ELR (cell line): Measurements from ENCODE around the gene UPF3A.
"Not testable (repeated sequence)": the region's sequence is repeated elsewhere in the genome, so short reads cannot be mapped to it uniquely, and the experiment has no call there.

Experiments
- DNase-seq: peaks from one replicate; pipeline ENCODE4 v3.0.0-alpha.2; 2015; ENCODE audit warnings: low read depth

Gene UPF3A, protein sequence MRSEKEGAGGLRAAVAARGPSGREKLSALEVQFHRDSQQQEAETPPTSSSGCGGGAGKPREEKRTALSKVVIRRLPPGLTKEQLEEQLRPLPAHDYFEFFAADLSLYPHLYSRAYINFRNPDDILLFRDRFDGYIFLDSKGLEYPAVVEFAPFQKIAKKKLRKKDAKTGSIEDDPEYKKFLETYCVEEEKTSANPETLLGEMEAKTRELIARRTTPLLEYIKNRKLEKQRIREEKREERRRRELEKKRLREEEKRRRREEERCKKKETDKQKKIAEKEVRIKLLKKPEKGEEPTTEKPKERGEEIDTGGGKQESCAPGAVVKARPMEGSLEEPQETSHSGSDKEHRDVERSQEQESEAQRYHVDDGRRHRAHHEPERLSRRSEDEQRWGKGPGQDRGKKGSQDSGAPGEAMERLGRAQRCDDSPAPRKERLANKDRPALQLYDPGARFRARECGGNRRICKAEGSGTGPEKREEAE

DNA sequence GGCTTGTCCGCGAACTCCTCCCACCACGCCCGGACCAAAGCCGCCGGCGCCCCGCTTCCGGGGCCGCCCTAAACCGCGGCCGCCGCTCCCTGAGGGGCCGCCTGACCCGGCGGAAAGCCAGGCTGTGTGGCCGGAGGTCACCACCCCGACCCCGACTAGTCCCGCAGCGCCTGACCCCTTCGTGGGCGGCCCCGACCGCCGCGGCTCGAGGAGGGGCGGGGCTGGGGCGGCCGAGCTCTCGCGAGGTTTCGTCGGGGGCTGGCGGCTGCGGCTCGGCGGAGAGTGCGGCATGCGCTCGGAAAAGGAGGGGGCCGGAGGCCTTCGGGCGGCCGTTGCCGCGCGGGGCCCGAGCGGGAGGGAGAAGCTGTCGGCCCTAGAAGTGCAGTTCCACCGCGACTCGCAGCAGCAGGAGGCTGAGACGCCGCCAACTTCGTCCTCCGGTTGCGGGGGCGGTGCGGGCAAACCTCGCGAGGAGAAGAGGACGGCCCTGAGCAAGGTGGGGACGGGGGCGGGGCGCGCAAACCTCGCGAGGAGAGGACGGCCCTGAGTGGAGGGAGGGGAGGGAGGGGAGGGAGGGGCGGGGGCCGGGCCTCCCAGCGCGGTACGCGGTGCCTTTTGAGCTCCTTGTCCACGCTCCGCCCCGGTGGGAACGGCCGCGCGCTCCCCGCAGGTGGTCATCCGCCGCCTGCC, at the start of gene UPF3A:
Gene UPF3A (plus strand): TSS at position 251 of the 690 bp plus-strand sequence. CDS start 39 bp downstream, at position 290.
- DNase-seq, result peak; percentile 93

GRCh38 chr13:114231886-114232285, 49.5 kb upstream of the UPF3A start:
- DNase-seq, result no peak

GRCh38 chr13:114234266-114234644, 47.1 kb upstream of the UPF3A start:
- DNase-seq, result no peak

- peak; percentile 96 for DNase-seq
Observed at GRCh38 chr13:114234645-114235421, 46.6 kb upstream of the UPF3A start, which contains the start of gene CDC16. TSS of gene CDC16 (plus strand) at chr13:114234897. CDS start at chr13:114235085, 188 bp downstream.

GRCh38 chr13:114235697-114236096, 45.7 kb upstream of the UPF3A start:
- peak; percentile 43 for DNase-seq

DNA sequence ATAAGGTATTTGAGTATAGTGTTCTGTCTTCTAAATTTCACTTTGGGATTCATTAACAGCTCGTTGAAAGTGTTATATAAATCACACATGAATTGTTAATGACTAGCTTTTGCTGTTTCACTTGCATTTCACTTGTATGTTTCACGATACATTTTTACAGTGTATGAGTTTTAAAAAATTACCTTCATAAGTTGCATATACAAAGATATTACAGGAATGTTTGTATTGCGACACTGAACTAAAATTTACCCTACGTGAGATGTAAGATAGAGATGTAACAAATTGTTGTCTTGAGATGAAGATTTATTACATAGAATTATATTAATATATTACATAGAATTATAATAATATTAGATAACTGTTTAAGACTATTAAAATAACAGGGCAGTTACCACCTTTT, 45.2 kb upstream of the UPF3A start:
- DNase-seq, result no peak

GRCh38 chr13:114237415-114238112, 43.8 kb upstream of the UPF3A start:
- DNase-seq, result no peak

- DNase-seq, result no peak
Observed at GRCh38 chr13:114241918-114242317, 39.5 kb upstream of the UPF3A start.

DNA sequence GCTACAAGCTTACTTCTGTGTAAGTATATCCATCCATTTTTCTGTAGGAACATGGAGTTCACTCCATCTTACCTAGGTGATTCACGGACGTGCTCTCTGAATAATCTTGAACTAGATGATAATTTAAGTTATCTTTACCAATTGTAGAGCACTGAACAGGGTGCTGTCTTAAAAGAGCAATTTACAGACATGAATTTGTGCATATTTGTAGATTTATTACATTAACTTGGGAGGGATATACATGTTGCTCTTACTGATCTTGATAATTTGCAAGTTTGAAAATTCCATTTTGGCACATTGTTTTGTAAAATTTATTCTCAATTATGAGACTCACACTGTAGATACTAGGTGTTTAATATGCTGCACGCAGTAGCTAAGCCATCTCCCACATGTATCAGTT, 37.4 kb upstream of the UPF3A start:
- DNase-seq, result no peak

DNA sequence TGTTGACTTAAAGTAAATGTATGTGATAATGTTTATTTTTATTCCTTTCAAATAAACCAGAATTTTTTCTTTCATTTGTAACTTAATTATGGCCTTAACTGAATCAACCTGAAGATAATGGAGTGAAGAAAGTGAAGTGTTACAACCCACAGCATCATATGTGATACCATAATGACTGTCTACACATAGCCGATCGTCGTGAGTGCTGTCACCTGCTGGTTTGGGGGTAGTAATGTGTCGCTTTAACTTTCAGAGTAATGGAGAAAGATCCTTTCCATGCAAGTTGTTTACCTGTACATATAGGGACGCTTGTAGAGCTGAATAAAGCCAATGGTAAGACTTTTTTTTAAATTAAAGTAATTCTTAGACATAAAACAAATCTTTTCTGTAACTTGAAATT, 36.8 kb upstream of the UPF3A start:
- DNase-seq, result no peak

DNA sequence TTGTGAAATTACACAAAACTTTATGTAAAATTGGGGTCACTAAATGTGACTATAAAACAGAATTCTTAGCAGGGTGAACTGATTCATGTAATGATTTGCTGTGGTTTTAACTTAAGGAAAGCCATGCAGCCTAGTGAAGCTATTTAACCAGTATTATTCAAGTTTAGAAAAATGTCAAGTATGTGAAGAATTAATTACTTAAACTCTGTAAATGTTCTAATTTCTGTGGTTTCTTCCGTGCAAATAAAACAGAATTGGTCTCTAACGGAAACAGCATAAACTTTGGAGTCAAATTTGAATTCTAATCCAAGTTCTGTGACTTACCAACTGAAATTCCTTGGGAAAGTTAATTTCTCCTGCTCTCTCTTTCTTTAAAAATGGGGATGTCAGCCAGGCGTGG, 33.4 kb upstream of the UPF3A start:
- no peak for DNase-seq

- no peak for DNase-seq
Observed at GRCh38 chr13:114249077-114249476, 32.3 kb upstream of the UPF3A start.

DNA sequence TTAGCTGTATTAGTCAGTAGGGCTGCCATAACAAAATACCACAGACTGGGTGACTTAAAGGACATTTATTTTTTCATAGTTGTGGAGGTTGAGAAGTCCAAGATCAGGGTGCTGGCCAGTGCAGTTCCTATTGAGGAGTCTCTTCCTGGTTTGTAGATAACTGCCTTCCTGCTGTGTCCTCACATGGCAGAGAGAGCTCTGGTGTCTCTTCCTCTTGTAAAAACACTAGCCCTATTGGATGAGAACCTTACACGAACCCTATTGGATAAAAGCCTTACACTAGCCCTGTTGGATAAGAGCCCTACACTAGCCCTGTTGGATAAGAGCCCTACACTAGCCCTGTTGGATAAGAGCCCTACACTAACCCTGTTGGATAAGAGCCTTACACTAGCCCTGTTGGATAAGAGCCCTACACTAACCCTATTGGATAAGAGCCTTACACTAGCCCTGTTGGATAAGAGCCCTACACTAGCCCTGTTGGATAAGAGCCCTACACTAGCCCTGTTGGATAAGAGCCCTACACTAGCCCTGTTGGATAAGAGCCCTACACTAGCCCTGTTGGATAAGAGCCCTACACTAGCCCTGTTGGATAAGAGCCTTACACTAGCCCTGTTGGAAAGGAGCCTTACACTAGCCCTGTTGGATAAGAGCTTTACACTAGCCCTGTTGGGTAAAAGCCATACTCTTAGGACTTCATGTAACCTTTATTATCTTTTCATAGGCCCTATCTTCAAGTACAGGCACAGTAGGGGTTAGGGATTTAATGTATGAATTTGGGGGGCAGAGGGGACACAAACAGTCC, 29.6 kb upstream of the UPF3A start:
- not testable (repeated sequence) for DNase-seq

GRCh38 chr13:114256547-114256946, 24.9 kb upstream of the UPF3A start:
- no peak for DNase-seq

- DNase-seq, result no peak
Observed at GRCh38 chr13:114257014-114257413, 24.4 kb upstream of the UPF3A start.

- no peak for DNase-seq
Observed at GRCh38 chr13:114258589-114258988, 22.8 kb upstream of the UPF3A start.

DNA sequence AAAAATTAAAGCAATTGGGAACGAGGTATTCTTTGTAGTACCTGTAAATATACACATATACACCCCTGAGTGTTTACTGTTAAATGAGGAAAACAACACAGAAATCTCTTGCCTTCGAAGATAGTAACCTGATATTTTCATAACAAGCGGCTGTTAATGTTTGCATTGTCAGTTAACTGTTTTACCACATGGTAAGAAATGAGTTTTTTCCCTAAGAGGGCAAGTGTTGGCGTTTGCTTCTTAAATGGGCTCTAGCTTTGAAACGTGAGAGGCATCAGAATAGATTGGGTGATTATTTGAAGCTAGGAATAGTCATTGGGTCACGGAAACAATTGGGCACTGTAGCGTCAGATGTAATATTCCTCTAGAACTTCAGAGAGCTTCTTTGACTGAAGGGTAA, 22.0 kb upstream of the UPF3A start:
- no peak for DNase-seq

GRCh38 chr13:114259974-114260373, 21.4 kb upstream of the UPF3A start:
- no peak for DNase-seq

DNA sequence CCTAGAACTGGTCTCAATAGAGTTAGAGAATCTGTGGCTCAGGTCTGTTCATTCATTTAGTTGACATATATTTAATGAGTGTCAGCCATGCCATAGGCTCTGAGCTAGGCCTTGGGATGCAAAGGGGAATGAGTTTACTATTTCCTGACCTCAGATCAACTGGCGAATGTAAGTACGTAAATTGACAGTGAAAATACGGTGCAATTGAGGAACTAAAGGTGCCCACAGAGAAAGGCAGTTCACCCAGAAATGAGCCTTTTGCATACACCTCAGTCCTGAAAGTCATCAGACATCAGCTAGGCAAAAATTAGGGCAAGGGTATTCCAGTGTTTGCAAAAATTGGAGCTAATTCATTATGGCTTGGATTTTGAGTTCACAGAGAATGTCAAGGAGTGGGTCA, 20.6 kb upstream of the UPF3A start:
- no peak for DNase-seq

- no peak for DNase-seq
Observed at GRCh38 chr13:114261328-114261965, 20.0 kb upstream of the UPF3A start.

DNA sequence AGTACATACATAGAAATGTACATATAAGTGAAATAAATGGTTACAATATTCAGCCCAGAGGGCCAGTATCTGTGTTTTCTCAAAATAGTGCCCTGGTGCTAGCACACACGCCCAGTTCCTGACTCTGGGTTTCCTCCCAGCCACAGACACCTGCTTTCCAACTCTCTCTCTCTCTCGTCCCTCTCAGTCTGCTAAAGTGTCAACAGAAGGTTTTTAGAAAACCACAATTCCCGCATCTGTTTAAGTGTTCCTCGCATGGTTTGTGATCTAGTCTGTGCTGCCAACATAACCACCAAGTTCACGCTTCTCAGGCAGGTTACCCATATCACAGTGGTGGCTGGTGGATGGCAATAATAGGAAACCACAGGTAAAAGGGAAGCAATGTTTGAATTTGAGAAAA, 17.8 kb upstream of the UPF3A start:
- no peak for DNase-seq
